ENCODE results near the gene VPS37D. TPM values are rescaled to one million over a fixed set of nuclear protein-coding genes. Genes with fewer than 3 reads are reported as not detected.
"Not testable (repeated sequence)": the region's sequence is repeated elsewhere in the genome, so short reads cannot be mapped to it uniquely, and the experiment has no call there.

Gene VPS37D
- total and polyA plus RNA-seq, 2 donors (not counting 1 experiment from before 2014, with no cell fraction given): 0.10 to 0.71 TPM

DNA sequence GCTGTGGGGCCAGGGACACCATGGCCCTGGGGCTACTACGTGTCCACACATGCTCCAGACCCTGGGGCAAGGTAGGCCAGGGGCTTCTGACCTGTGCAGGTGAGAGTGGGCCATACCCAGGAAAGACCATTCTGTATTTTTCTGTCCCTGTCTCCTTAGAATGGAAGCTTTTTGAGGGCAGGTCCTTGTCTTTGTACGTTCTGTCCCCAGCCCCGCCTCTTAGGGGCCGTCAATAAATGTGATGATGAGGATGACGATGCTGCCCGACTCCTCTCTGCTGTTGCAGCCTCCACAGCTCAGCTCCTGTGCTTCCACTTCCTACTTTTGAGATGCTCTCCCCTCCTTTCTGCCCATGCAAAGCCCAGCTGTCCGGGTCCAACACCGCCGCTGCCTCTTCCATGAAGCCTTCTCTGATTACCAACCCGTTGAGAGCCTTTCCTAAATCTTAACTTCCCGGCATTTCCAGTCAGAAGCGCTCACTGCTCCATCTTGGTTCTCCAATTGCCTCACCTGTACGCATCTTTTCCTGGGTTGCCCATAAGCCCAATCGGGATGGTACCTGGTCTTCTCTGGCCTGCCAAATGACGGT, 4.3 kb downstream of the VPS37D start:
- 86% methylated on average over 14 of the region's 15 CpGs for WGBS (ENCODE audit: insufficient coverage)
- ChIA-PET POLR2A (no interaction called here), CTCF (no interaction called here)
- Histone ChIP-seq H3K9ac (ENCODE audit: low read length) (no peak overlapping the region), H4K20me1 (ENCODE audit: control insufficient read depth, insufficient read depth, low read length, poor library complexity, severe bottlenecking) (no peaks in the 10 kb centered on the region), H3K4me3 (ENCODE audit: control extremely low read depth in 1 of 5, extremely low read depth in 1 of 5, insufficient read depth in 1 of 5, low read depth in 2 of 5, low read length in 4 of 5) (no peak overlapping the region), H3K36me3 (replicated peaks in 1 of 2; ENCODE audit: control extremely low read depth in 1 of 2, control insufficient read depth in 1 of 2, extremely low read depth in 1 of 2, insufficient read depth in 2 of 2, low read length in 1 of 2) (no peaks in the 10 kb centered on the region), H3K27me3 (replicated peaks in 1 of 4; ENCODE audit: control extremely low read depth in 1 of 4, control insufficient read depth in 3 of 4, insufficient read depth in 4 of 4, low read length in 3 of 4) (peaks cover 0 to 24% (median 7%) of the 10 kb centered on the region in 4 experiments), H3K9me3 (ENCODE audit: control extremely low read depth in 1 of 3, control insufficient read depth in 2 of 3, insufficient read depth in 1 of 3, low read length in 2 of 3) (peaks cover 0 to 3% (median 0%) of the 10 kb centered on the region in 3 donors), H2AFZ (ENCODE audit: insufficient read depth, low read depth, low read length, poor library complexity, severe bottlenecking) (no peak overlapping the region), H3K79me2 (ENCODE audit: control insufficient read depth, insufficient read depth, low read length) (no peaks in the 10 kb centered on the region), H3K4me2 (replicated peaks; ENCODE audit: low read depth, low read length, poor library complexity, severe bottlenecking) (no peak overlapping the region), H3K4me1 (ENCODE audit: control insufficient read depth in 2 of 2, insufficient read depth in 2 of 2, low read length in 2 of 2) (peaks cover 8 to 16% of the 10 kb centered on the region in 2 donors), H3K27ac (ENCODE audit: low read length in 2 of 2) (no peak overlapping the region)
- intact Hi-C loops (cut with micrococcal nuclease): no loop called here
- Mint-ChIP-seq H3K9me3 (ENCODE audit: insufficient read depth) (no peaks in the 10 kb centered on the region), H3K4me1 (peaks cover 6% of the 10 kb centered on the region), H3K27me3 (peaks cover 12% of the 10 kb centered on the region), H3K27ac (no peak overlapping the region), H3K4me3 (no peak overlapping the region)
- DNase-seq: no peak
- TF ChIP-seq EZH2 (IDR thresholded peaks at IDR 0.05; ENCODE audit: borderline replicate concordance, insufficient read depth, low read depth, low read length, poor library complexity, severe bottlenecking): no peak
- TF ChIP-seq, protein P1, sequence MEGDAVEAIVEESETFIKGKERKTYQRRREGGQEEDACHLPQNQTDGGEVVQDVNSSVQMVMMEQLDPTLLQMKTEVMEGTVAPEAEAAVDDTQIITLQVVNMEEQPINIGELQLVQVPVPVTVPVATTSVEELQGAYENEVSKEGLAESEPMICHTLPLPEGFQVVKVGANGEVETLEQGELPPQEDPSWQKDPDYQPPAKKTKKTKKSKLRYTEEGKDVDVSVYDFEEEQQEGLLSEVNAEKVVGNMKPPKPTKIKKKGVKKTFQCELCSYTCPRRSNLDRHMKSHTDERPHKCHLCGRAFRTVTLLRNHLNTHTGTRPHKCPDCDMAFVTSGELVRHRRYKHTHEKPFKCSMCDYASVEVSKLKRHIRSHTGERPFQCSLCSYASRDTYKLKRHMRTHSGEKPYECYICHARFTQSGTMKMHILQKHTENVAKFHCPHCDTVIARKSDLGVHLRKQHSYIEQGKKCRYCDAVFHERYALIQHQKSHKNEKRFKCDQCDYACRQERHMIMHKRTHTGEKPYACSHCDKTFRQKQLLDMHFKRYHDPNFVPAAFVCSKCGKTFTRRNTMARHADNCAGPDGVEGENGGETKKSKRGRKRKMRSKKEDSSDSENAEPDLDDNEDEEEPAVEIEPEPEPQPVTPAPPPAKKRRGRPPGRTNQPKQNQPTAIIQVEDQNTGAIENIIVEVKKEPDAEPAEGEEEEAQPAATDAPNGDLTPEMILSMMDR (IDR thresholded peaks at IDR 0.05): no peak
- ATAC-seq (ENCODE audit: low read depth): no peak

DNA sequence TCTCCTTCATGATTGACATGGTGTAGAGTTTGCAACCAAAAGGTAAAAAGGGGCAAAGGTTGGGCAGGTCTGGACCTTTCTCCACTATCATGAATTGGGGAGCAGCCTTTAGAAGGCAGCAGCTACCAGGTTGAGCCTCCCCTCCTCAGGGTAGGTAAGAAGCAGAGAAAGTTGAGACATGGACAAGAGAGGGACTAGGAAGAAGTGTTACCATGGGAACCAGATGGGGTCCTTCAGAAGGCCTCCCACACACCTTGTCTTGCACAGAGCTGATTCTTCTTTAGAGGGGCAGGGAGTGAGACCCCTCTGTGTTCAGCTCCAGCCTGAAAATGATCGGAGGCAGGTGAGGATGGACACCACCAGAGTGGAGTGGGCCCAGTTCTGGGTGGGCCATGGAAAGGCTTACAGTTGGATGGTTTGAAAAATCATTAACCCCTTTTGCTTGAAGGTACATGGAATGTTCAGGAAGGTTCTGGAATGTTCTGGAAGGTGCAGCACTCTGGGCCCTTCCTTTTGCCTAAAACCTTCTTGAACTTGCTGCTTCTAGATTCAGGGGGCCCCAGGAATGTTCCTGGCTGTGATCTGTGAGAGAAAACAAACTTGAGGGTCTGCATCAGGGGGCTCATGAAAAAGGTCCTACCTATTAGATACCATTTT, 7.0 kb downstream of the VPS37D start:
- POLR2A ChIA-PET: interaction anchor here (0.6 to 0.7 kb wide), 3 partner anchors 10 to 585 kb away, joined by 3 to 6 read pairs (median 6); no protein-coding TSS in a partner anchor
- peaks cover 2% of the 10 kb centered on the region for H3K27me3 Mint-ChIP-seq
- CTCF ChIA-PET: interaction anchor here (0.7 to 0.9 kb wide), 2 partner anchors 55 to 71 kb away, joined by 3 to 4 read pairs; no protein-coding TSS in a partner anchor
- ATAC-seq (ENCODE audit: low read depth) (no peak), DNase-seq (no peak)
- H3K27me3 ChIP-seq (replicated peaks in 1 of 4; ENCODE audit: control extremely low read depth in 1 of 4, control insufficient read depth in 3 of 4, insufficient read depth in 4 of 4, low read length in 3 of 4): peaks cover 0 to 9% (median 1%) of the 10 kb centered on the region in 4 experiments
- H3K4me1 Mint-ChIP-seq: peaks cover 2% of the 10 kb centered on the region
- no peak overlapping the region for H3K27ac Mint-ChIP-seq
- peaks cover 9% of the 10 kb centered on the region for H4K20me1 ChIP-seq (ENCODE audit: control insufficient read depth, insufficient read depth, low read length, poor library complexity, severe bottlenecking)
- peaks cover 3% of the 10 kb centered on the region for H3K79me2 ChIP-seq (ENCODE audit: control insufficient read depth, insufficient read depth, low read length)
- H3K4me3 Mint-ChIP-seq: no peak overlapping the region
- no peaks in the 10 kb centered on the region for H3K9me3 Mint-ChIP-seq (ENCODE audit: insufficient read depth)
- H3K4me3 ChIP-seq (ENCODE audit: control extremely low read depth in 1 of 5, extremely low read depth in 1 of 5, insufficient read depth in 1 of 5, low read depth in 2 of 5, low read length in 4 of 5): no peak overlapping the region
- no peak overlapping the region for H3K27ac ChIP-seq (ENCODE audit: low read length in 2 of 2)
- TF ChIP-seq, protein P1 (IDR thresholded peaks at IDR 0.05): no peak
- TF ChIP-seq EZH2 (IDR thresholded peaks at IDR 0.05; ENCODE audit: borderline replicate concordance, insufficient read depth, low read depth, low read length, poor library complexity, severe bottlenecking): no peak
- peaks cover 0 to 3% of the 10 kb centered on the region in 2 experiments for H3K36me3 ChIP-seq (replicated peaks in 1 of 2; ENCODE audit: control extremely low read depth in 1 of 2, control insufficient read depth in 1 of 2, extremely low read depth in 1 of 2, insufficient read depth in 2 of 2, low read length in 1 of 2)
- no peaks in the 10 kb centered on the region for H3K4me1 ChIP-seq (ENCODE audit: control insufficient read depth in 2 of 2, insufficient read depth in 2 of 2, low read length in 2 of 2)
- H3K4me2 ChIP-seq (replicated peaks; ENCODE audit: low read depth, low read length, poor library complexity, severe bottlenecking): no peak overlapping the region
- 83% methylated on average over 1 of the region's 1 CpG for WGBS (ENCODE audit: insufficient coverage)
- intact Hi-C loops (cut with micrococcal nuclease): no loop called here
- no peak overlapping the region for H3K9ac ChIP-seq (ENCODE audit: low read length)
- H2AFZ ChIP-seq (ENCODE audit: insufficient read depth, low read depth, low read length, poor library complexity, severe bottlenecking): no peak overlapping the region
- H3K9me3 ChIP-seq (ENCODE audit: control extremely low read depth in 1 of 3, control insufficient read depth in 2 of 3, insufficient read depth in 1 of 3, low read length in 2 of 3): no peaks in the 10 kb centered on the region

DNA sequence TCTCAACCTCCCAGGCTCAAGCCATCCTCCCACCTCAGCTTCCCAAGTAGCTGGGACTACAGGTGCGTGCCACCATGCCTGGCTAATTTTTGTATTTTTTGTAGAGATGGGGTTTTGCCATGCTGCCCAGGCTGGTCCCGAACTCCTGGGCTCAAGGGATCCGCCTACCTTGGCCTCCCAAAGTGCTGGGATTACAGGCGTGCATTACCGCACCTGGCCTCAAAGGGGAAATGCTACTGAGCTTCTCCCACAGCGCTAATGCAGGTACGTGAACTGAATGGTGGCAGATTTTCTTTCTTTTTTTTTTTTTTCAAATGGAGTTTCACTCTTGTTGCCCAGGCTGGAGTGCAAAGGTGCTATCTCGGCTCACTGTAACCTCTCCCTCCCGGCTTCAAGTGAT, 8.4 kb downstream of the VPS37D start:
- H3K4me1 ChIP-seq (ENCODE audit: control insufficient read depth in 2 of 2, insufficient read depth in 2 of 2, low read length in 2 of 2); H3K4me3 ChIP-seq (ENCODE audit: control extremely low read depth in 1 of 5, extremely low read depth in 1 of 5, insufficient read depth in 1 of 5, low read depth in 2 of 5, low read length in 4 of 5); H3K36me3 ChIP-seq (replicated peaks in 1 of 2; ENCODE audit: control extremely low read depth in 1 of 2, control insufficient read depth in 1 of 2, extremely low read depth in 1 of 2, insufficient read depth in 2 of 2, low read length in 1 of 2); H3K27me3 ChIP-seq (replicated peaks in 1 of 4; ENCODE audit: control extremely low read depth in 1 of 4, control insufficient read depth in 3 of 4, insufficient read depth in 4 of 4, low read length in 3 of 4); H3K4me3 Mint-ChIP-seq; H2AFZ ChIP-seq (ENCODE audit: insufficient read depth, low read depth, low read length, poor library complexity, severe bottlenecking); H3K9me3 ChIP-seq (ENCODE audit: control extremely low read depth in 1 of 3, control insufficient read depth in 2 of 3, insufficient read depth in 1 of 3, low read length in 2 of 3); H3K27me3 Mint-ChIP-seq; intact Hi-C loops (cut with micrococcal nuclease); H3K27ac Mint-ChIP-seq; ATAC-seq (ENCODE audit: low read depth); DNase-seq; H3K4me1 Mint-ChIP-seq; H3K9me3 Mint-ChIP-seq (ENCODE audit: insufficient read depth); H3K4me2 ChIP-seq (replicated peaks; ENCODE audit: low read depth, low read length, poor library complexity, severe bottlenecking); H3K27ac ChIP-seq (ENCODE audit: low read length in 2 of 2); H3K9ac ChIP-seq (ENCODE audit: low read length): not testable (repeated sequence)
- CTCF ChIA-PET: interaction anchor here (0.9 kb wide), 1 partner anchor 69 kb away, joined by 3 read pairs; no protein-coding TSS in a partner anchor
- 88% methylated on average over 6 of the region's 9 CpGs for WGBS (ENCODE audit: insufficient coverage)
- H3K79me2 ChIP-seq (ENCODE audit: control insufficient read depth, insufficient read depth, low read length): peaks cover 15% of the 10 kb centered on the region
- H4K20me1 ChIP-seq (ENCODE audit: control insufficient read depth, insufficient read depth, low read length, poor library complexity, severe bottlenecking): peaks cover 24% of the 10 kb centered on the region
- POLR2A ChIA-PET: interaction anchor here (0.6 kb wide), 1 partner anchor 72 kb away, joined by 3 read pairs; no protein-coding TSS in a partner anchor
